Stimulated activated CD8-positive, alpha-beta memory T cell treated with anti-CD3 and anti-CD28 coated beads, Interleukin-12 subunit alpha, Interleukin-12 subunit beta, amount 100 ng/mL, for 24 hours (primary cell): ENCODE measurements around the gene PRAMEF7.
"Not testable (repeated sequence)": the region's sequence is repeated elsewhere in the genome, so short reads cannot be mapped to it uniquely, and the experiment has no call there.

Source experiments
- DNase-seq: peaks from one replicate; pipeline ENCODE4 v3.0.0-alpha.2; 2020; ENCODE audit errors: extremely low read depth

Gene PRAMEF7

GRCh38 chr1:12916310-12916709 is at the start of gene PRAMEF7:
TSS of gene PRAMEF7 (plus strand) at chr1:12916610. CDS start at chr1:12917693, 1,083 bp downstream.
- not testable (repeated sequence) for DNase-seq

GRCh38 chr1:12878453-12878852 is 38.0 kb upstream of the PRAMEF7 start:
- DNase-seq, result not testable (repeated sequence)

DNA sequence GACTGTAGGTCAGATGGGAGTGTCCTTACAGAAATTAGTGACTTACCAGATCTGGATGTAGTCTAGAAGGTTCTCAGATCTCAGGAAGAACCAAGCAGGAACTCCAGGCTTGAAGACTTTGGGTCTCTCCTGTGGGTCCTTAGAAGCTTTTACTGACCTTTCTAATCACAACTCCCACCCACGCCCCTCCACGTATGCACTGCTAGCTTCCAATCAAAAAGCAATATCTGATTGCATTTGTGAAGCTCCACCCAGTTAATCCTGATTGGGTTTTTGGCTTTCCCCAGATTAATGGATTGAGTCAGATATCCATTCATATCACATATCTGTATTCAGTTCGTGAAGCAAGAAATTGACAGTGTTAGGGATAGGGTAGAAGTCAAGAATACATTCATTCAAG is 30.3 kb upstream of the PRAMEF7 start, which contains the start of gene PRAMEF4:
PRAMEF4 (minus strand) TSS at position 101 of the 400 bp plus-strand sequence. CDS start 2,807 bp downstream, outside the sequence.
- DNase-seq, result not testable (repeated sequence)

DNA sequence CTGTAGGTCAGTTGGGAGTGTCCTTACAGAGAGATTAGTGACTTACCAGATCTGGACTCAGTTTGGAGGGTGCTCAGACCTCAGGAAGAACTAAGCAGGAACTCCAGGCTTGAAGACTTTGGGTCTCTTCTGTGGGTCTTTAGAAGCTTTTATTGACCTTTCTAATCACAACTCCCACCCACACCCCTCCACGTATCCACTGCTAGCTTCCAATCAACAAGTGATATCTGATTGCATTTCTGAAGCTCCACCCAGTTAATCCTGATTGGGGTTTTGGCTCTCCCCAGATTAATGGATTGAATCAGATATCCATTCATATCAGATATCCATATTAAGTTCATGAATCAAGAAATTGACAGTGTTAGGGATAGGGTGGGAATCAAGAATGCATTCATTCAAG is 18.2 kb upstream of the PRAMEF7 start, which contains the start of gene PRAMEF10:
PRAMEF10 (minus strand) TSS at position 101 of the 400 bp plus-strand sequence. CDS start 2,423 bp downstream, outside the sequence.
- not testable (repeated sequence) for DNase-seq

- DNase-seq, result not testable (repeated sequence)
These were observed 17.2 kb upstream of the PRAMEF7 start for GRCh38 chr1:12899186-12899585.

DNA sequence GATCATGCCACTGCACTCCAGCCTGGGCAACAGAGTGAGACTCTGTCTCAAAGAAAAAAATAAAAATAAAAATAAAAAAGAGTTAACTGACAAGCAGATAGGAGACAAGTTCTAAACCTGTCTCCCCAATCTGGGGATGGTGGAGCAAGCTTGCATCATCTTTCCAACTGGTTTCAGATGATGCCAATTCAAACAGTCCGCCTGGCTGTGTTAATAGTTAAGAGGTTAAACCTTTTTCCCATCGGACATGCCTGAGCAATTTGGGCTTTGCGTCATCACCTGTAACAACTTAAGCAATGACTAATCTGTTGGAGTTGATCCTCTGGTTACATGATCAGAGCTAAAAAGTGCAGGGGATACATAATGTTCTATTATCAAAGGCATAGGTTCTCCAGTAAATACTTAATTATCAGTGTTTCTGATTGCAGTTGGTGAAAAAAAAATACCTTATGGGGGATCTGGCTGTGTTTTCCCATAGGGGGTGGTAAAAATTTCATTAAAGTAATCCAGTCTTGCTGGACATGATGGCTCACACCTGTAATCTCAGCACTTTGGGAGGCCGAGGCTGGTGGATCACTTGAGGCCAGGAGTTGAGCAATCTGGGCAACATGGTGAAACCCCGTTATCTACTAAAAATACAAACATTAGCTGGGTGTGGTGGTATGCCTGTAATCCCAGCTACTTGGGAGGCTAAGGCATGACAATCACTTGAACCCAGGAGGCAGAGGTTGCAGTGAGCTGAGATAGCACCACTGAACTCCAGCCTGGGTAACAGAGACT is 12.4 kb upstream of the PRAMEF7 start:
- not testable (repeated sequence) for DNase-seq

DNA sequence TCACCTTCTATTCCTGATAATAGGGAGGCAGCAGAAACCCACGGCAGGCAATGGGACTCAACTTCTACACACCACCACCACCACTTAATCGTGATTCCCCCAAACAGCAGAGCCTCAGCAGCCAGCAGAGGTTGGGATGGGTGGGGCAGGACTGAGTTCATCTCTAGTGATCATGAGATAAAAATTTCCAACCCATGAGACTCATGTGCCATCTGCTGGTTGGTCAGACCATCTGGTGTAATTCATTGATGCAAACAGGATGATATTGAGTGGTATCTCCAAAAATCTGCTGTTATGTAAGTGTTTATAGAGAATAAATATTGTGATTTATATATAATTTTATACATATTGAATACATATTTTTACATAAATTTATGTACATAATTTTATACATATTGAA is 5.3 kb downstream of the PRAMEF7 start:
- not testable (repeated sequence) for DNase-seq

- DNase-seq, result not testable (repeated sequence)
These were observed 8.0 kb downstream of the PRAMEF7 start for GRCh38 chr1:12924368-12924767.

- not testable (repeated sequence) for DNase-seq
These were observed 31.1 kb downstream of the PRAMEF7 start, which contains the start of gene PRAMEF6 for GRCh38 chr1:12947480-12947879. TSS of gene PRAMEF6 (minus strand) at chr1:12947580. CDS start at chr1:12942518, 5,062 bp downstream.
